ENCODE results near the gene RCC1.

GRCh38 chr1:28506907-28507246 lies 1.0 kb downstream of the RCC1 start:
- TF ChIP-seq, protein P1, sequence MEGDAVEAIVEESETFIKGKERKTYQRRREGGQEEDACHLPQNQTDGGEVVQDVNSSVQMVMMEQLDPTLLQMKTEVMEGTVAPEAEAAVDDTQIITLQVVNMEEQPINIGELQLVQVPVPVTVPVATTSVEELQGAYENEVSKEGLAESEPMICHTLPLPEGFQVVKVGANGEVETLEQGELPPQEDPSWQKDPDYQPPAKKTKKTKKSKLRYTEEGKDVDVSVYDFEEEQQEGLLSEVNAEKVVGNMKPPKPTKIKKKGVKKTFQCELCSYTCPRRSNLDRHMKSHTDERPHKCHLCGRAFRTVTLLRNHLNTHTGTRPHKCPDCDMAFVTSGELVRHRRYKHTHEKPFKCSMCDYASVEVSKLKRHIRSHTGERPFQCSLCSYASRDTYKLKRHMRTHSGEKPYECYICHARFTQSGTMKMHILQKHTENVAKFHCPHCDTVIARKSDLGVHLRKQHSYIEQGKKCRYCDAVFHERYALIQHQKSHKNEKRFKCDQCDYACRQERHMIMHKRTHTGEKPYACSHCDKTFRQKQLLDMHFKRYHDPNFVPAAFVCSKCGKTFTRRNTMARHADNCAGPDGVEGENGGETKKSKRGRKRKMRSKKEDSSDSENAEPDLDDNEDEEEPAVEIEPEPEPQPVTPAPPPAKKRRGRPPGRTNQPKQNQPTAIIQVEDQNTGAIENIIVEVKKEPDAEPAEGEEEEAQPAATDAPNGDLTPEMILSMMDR (IDR thresholded peaks at IDR 0.05) = no peak
- TF ChIP-seq, protein P2, sequence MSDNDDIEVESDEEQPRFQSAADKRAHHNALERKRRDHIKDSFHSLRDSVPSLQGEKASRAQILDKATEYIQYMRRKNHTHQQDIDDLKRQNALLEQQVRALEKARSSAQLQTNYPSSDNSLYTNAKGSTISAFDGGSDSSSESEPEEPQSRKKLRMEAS (CRISPR knock-in tag; IDR thresholded peaks at IDR 0.05) = no peak
- TF ChIP-seq IRF2 (CRISPR knock-in tag; IDR thresholded peaks at IDR 0.05; ENCODE audit: borderline replicate concordance, low read depth) = no peak
- TF ChIP-seq, protein P3, sequence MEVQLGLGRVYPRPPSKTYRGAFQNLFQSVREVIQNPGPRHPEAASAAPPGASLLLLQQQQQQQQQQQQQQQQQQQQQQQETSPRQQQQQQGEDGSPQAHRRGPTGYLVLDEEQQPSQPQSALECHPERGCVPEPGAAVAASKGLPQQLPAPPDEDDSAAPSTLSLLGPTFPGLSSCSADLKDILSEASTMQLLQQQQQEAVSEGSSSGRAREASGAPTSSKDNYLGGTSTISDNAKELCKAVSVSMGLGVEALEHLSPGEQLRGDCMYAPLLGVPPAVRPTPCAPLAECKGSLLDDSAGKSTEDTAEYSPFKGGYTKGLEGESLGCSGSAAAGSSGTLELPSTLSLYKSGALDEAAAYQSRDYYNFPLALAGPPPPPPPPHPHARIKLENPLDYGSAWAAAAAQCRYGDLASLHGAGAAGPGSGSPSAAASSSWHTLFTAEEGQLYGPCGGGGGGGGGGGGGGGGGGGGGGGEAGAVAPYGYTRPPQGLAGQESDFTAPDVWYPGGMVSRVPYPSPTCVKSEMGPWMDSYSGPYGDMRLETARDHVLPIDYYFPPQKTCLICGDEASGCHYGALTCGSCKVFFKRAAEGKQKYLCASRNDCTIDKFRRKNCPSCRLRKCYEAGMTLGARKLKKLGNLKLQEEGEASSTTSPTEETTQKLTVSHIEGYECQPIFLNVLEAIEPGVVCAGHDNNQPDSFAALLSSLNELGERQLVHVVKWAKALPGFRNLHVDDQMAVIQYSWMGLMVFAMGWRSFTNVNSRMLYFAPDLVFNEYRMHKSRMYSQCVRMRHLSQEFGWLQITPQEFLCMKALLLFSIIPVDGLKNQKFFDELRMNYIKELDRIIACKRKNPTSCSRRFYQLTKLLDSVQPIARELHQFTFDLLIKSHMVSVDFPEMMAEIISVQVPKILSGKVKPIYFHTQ (CRISPR knock-in tag; IDR thresholded peaks at IDR 0.05) = no peak
- no peak for TF ChIP-seq NR3C1 (CRISPR knock-in tag; conservative IDR thresholded peaks at IDR 0.05; ENCODE audit: low read depth)
- no peak for TF ChIP-seq TEAD1 (CRISPR knock-in tag; IDR thresholded peaks at IDR 0.05)
- no peak for TF ChIP-seq CBFB (CRISPR knock-in tag; IDR thresholded peaks at IDR 0.05; ENCODE audit: low read depth)
- TF ChIP-seq, protein P4, sequence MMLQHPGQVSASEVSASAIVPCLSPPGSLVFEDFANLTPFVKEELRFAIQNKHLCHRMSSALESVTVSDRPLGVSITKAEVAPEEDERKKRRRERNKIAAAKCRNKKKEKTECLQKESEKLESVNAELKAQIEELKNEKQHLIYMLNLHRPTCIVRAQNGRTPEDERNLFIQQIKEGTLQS (CRISPR knock-in tag; conservative IDR thresholded peaks at IDR 0.05) = no peak
- TF ChIP-seq, protein P5, sequence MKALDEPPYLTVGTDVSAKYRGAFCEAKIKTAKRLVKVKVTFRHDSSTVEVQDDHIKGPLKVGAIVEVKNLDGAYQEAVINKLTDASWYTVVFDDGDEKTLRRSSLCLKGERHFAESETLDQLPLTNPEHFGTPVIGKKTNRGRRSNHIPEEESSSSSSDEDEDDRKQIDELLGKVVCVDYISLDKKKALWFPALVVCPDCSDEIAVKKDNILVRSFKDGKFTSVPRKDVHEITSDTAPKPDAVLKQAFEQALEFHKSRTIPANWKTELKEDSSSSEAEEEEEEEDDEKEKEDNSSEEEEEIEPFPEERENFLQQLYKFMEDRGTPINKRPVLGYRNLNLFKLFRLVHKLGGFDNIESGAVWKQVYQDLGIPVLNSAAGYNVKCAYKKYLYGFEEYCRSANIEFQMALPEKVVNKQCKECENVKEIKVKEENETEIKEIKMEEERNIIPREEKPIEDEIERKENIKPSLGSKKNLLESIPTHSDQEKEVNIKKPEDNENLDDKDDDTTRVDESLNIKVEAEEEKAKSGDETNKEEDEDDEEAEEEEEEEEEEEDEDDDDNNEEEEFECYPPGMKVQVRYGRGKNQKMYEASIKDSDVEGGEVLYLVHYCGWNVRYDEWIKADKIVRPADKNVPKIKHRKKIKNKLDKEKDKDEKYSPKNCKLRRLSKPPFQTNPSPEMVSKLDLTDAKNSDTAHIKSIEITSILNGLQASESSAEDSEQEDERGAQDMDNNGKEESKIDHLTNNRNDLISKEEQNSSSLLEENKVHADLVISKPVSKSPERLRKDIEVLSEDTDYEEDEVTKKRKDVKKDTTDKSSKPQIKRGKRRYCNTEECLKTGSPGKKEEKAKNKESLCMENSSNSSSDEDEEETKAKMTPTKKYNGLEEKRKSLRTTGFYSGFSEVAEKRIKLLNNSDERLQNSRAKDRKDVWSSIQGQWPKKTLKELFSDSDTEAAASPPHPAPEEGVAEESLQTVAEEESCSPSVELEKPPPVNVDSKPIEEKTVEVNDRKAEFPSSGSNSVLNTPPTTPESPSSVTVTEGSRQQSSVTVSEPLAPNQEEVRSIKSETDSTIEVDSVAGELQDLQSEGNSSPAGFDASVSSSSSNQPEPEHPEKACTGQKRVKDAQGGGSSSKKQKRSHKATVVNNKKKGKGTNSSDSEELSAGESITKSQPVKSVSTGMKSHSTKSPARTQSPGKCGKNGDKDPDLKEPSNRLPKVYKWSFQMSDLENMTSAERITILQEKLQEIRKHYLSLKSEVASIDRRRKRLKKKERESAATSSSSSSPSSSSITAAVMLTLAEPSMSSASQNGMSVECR (CRISPR knock-in tag; IDR thresholded peaks at IDR 0.05; ENCODE audit: borderline replicate concordance) = 0 out of 2 replicates have a peak, but pooled peaks have one; percentile 32
